Trophoblast cell (in vitro differentiated cells and primary cell): Measurements from ENCODE around the gene AFDN.

Experiments
- DNase-seq, 2 donors: peaks; one replicate each; pipeline ENCODE4 v3.0.0-alpha.2; 2016
- H2AFZ ChIP-seq: 2 replicates; pipeline ENCODE4 v1.6.1; 2013; ENCODE audit warnings: low read length, moderate library complexity, mild to moderate bottlenecking; ENCODE audit not compliant: insufficient read depth, poor library complexity
- H2AK5ac ChIP-seq: 2 replicates; pipeline ENCODE4 v1.6.1; 2013; ENCODE audit warnings: mild to moderate bottlenecking, low read length
- H2BK120ac ChIP-seq: 2 replicates; pipeline ENCODE4 v1.6.1; 2013; ENCODE audit warnings: low read length, mild to moderate bottlenecking, moderate library complexity; ENCODE audit not compliant: insufficient read depth, poor library complexity
- H2BK12ac ChIP-seq: 2 replicates; pipeline ENCODE4 v1.6.1; 2013; ENCODE audit warnings: mild to moderate bottlenecking, low read length, moderate library complexity
- H2BK5ac ChIP-seq: 2 replicates; pipeline ENCODE4 v1.6.1; 2013; ENCODE audit warnings: low read length, low read depth, moderate library complexity, mild to moderate bottlenecking; ENCODE audit not compliant: poor library complexity
- H3K14ac ChIP-seq: 2 replicates; pipeline ENCODE4 v1.6.1; 2013; ENCODE audit warnings: mild to moderate bottlenecking, low read length
- H3K18ac ChIP-seq: 2 replicates; pipeline ENCODE4 v1.6.1; 2013; ENCODE audit warnings: mild to moderate bottlenecking, low read length
- H3K23ac ChIP-seq: 2 replicates; pipeline ENCODE4 v1.6.1; 2013; ENCODE audit warnings: low read length
- H3K27ac ChIP-seq: 2 replicates; pipeline ENCODE4 v1.5.1; 2013; ENCODE audit warnings: low read depth, mild to moderate bottlenecking, inconsistent platforms, low read length, moderate library complexity
- H3K27me3 ChIP-seq: 2 replicates; pipeline ENCODE4 v1.6.1; 2013; ENCODE audit warnings: inconsistent platforms, mild to moderate bottlenecking, low read length, moderate library complexity; ENCODE audit not compliant: insufficient read depth
- H3K36me3 ChIP-seq, 2 experiments: 1 replicate in 1 of 2; 2 replicates in 1 of 2; pipeline ENCODE4 v1.6.1; 2013; ENCODE audit warnings: low read length in 2 of 2, mild to moderate bottlenecking in 2 of 2, moderate library complexity in 1 of 2; ENCODE audit not compliant: insufficient read depth in 2 of 2, control insufficient read depth in 1 of 2
- H3K4ac ChIP-seq: 2 replicates; pipeline ENCODE4 v1.6.1; 2013; ENCODE audit warnings: low read depth, mild to moderate bottlenecking, low read length, moderate library complexity
- H3K4me1 ChIP-seq, 2 experiments: 1 replicate in 1 of 2; 2 replicates in 1 of 2; pipeline ENCODE4 v1.6.1; 2013; ENCODE audit warnings: low read length in 2 of 2, mild to moderate bottlenecking in 2 of 2, moderate library complexity in 1 of 2; ENCODE audit not compliant: insufficient read depth in 2 of 2, control insufficient read depth in 1 of 2
- H3K4me2 ChIP-seq: 2 replicates; pipeline ENCODE4 v1.6.1; 2013; ENCODE audit warnings: inconsistent platforms, mild to moderate bottlenecking, low read length, moderate library complexity
- H3K4me3 ChIP-seq: 2 replicates; pipeline ENCODE4 v1.5.1; 2013; ENCODE audit warnings: mild to moderate bottlenecking, low read depth, low read length, inconsistent platforms
- H3K79me1 ChIP-seq: one replicate; pipeline ENCODE4 v1.6.1; 2013; ENCODE audit warnings: low read length
- H3K79me2 ChIP-seq: 2 replicates; pipeline ENCODE4 v1.6.1; 2013; ENCODE audit warnings: low read length, mild to moderate bottlenecking; ENCODE audit not compliant: control insufficient read depth, insufficient read depth, poor library complexity
- H3K9ac ChIP-seq: 2 replicates; pipeline ENCODE4 v1.6.1; 2013; ENCODE audit warnings: mild to moderate bottlenecking, low read length
- H3K9me3 ChIP-seq: 2 replicates; pipeline ENCODE4 v1.6.1; 2013; ENCODE audit warnings: low read depth, mild to moderate bottlenecking, control low read depth, inconsistent platforms, low read length; ENCODE audit not compliant: insufficient read depth
- H4K12ac ChIP-seq: 2 replicates; pipeline ENCODE4 v1.6.1; 2013; ENCODE audit warnings: low read depth, mild to moderate bottlenecking, low read length, moderate library complexity
- H4K8ac ChIP-seq: 2 replicates; pipeline ENCODE4 v1.6.1; 2013; ENCODE audit warnings: low read depth, mild to moderate bottlenecking, low read length, moderate library complexity
- H4K91ac ChIP-seq: one replicate; pipeline ENCODE4 v1.6.1; 2013; ENCODE audit warnings: low read depth, mild to moderate bottlenecking, low read length, moderate library complexity
- WGBS: extraction: QIAGEN DNeasy Blood & Tissue Kit; methylation state at CpG from one replicate; pipeline ENCODE4 v1.1.7; 2013; ENCODE audit warnings: missing lambda C conversion rate; ENCODE audit not compliant: insufficient read length, insufficient coverage; ENCODE audit errors: extremely low coverage; 5-methylcytosine and 5-hydroxymethylcytosine counted together

Gene AFDN

GRCh38 chr6:167984876-167985604, 158.3 kb downstream of the AFDN start:
- Histone ChIP-seq H3K9ac (no peak overlapping the region), H4K12ac (no peak overlapping the region), H3K23ac (no peak overlapping the region), H4K8ac (no peak overlapping the region), H3K9me3 (peaks cover 5% of the 10 kb centered on the region), H3K79me2 (no peaks in the 10 kb centered on the region), H2BK5ac (no peak overlapping the region), H3K27me3 (no peaks in the 10 kb centered on the region), H3K4me2 (no peak overlapping the region), H3K79me1 (no peaks in the 10 kb centered on the region), H3K4ac (no peak overlapping the region), H4K91ac (no peak overlapping the region), H2BK120ac (no peak overlapping the region), H3K4me3 (no peak overlapping the region), H3K18ac (no peak overlapping the region), H3K4me1 (peaks cover 0 to 4% of the 10 kb centered on the region in 2 experiments), H2BK12ac (no peak overlapping the region), H2AFZ (no peak overlapping the region), H2AK5ac (no peak overlapping the region), H3K27ac (no peak overlapping the region), H3K36me3 (no peaks in the 10 kb centered on the region), H3K14ac (no peak overlapping the region)
- DNase-seq = no peak
- no CpG with 5 or more reads among the region's 13 CpGs for WGBS

DNA sequence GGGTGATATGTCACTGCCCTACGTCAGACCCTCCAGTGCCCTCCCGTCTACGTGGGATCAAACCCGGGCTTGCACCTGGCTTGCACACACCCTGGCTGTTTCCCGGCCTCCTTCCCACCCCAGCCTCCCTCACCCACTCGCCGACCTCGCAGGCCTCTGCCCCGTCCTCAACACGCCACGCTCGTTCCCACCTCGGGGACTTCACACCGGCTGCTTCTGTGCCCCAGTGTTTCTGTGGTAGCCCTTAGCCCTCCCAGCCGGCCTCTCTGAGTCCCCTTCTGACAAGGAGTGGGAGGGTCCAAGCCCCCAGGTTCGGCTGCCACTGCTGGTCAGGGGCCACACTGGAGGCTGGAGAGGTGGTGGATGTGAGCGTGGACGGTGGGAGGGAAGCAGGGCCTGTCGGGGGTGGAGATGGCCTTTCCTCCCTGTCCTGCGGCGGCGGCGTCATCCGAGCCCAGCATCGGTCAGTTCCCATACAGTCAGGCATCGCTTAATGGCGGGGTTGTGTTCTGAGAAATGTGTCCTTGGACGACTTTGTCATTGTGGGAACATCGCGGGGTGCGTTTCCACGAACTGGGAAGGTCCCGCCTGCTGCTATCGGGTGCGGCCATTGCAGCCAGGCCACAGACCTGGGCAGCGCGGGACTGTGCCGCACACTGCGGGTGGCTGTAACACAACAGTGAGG, 159.3 kb downstream of the AFDN start:
- no peak overlapping the region for H2BK120ac ChIP-seq
- 100% methylated on average over 7 of the region's 39 CpGs for WGBS

DNA sequence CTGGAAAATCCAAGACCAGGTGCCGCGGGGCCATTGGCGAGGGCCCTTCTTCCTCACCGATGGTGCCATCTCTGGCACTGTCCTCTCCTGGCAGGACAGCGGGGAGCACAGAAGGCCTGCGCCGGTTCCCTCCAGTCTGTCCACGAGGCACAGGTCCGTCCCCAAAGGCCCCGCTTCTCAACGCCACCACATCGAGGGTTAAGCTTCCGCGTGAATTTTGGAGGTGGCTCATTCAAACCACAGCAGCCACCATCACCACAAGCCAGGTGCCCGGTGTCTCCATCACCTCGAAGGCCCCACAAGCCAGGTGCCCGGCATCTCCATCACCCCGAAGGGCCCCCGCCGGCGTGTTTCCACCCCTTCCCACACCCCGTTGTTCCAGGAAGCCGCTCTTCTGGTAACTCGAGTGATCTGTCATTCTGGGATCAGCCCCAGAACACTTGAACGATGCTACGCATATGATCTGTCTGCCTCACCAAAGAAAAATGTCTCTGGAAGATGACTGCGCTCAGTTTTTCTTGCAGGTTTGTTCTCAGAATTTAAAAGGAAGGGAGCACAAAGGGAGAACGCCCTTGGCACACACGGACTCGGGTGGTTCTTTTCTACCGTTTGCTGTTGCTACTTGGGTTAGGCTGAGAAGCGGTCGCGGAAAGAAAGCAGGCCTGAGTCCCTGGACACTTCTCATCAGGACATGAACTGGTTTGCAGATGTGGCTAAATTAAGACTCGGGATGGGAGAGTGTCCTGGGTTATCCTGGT, 160.9 kb downstream of the AFDN start:
- no peak overlapping the region for H4K8ac ChIP-seq
- WGBS = no CpG with 5 or more reads among the region's 35 CpGs
- no peak overlapping the region for H3K9ac ChIP-seq

More for the DNA sequence above, 159.3 kb downstream of the AFDN start:
- Histone ChIP-seq H3K79me2 (no peaks in the 10 kb centered on the region), H3K18ac (no peak overlapping the region), H3K14ac (no peak overlapping the region), H4K91ac (no peak overlapping the region), H4K12ac (no peak overlapping the region), H2BK12ac (no peak overlapping the region), H2AK5ac (no peak overlapping the region), H2BK5ac (no peak overlapping the region), H3K36me3 (no peaks in the 10 kb centered on the region), H3K4me2 (no peak overlapping the region), H3K27me3 (no peaks in the 10 kb centered on the region), H3K9ac (no peak overlapping the region), H3K9me3 (peaks cover 5% of the 10 kb centered on the region), H3K4me3 (no peak overlapping the region), H3K4ac (no peak overlapping the region), H2AFZ (no peak overlapping the region), H3K27ac (no peak overlapping the region), H4K8ac (no peak overlapping the region), H3K23ac (no peak overlapping the region), H3K79me1 (no peaks in the 10 kb centered on the region), H3K4me1 (peaks cover 0 to 4% of the 10 kb centered on the region in 2 experiments)
- DNase-seq = no peak

GRCh38 chr6:167988154-167988495, 161.4 kb downstream of the AFDN start:
- Histone ChIP-seq H3K4me2 (no peak overlapping the region), H3K27me3 (no peaks in the 10 kb centered on the region), H3K9me3 (peaks cover 5% of the 10 kb centered on the region), H3K27ac (no peak overlapping the region), H4K8ac (no peak overlapping the region), H3K4ac (no peak overlapping the region), H3K9ac (no peak overlapping the region), H2BK120ac (no peak overlapping the region), H2AK5ac (no peak overlapping the region), H3K4me1 (peaks cover 0 to 4% of the 10 kb centered on the region in 2 experiments), H2AFZ (no peak overlapping the region), H3K4me3 (no peak overlapping the region), H2BK12ac (no peak overlapping the region), H4K12ac (no peak overlapping the region), H3K18ac (no peak overlapping the region), H2BK5ac (no peak overlapping the region), H3K36me3 (no peaks in the 10 kb centered on the region), H3K23ac (no peak overlapping the region), H3K14ac (no peak overlapping the region), H3K79me1 (no peaks in the 10 kb centered on the region), H4K91ac (no peak overlapping the region), H3K79me2 (no peaks in the 10 kb centered on the region)
- WGBS = no CpG with 5 or more reads among the region's 5 CpGs
- no peak for DNase-seq

More for the DNA sequence above, 160.9 kb downstream of the AFDN start:
- no peak overlapping the region for H3K4me3 ChIP-seq
- no peak overlapping the region for H3K14ac ChIP-seq
- H3K18ac ChIP-seq = no peak overlapping the region
- no peak overlapping the region for H3K4ac ChIP-seq
- no peak overlapping the region for H2BK120ac ChIP-seq
- no peaks in the 10 kb centered on the region for H3K79me2 ChIP-seq
- H2AK5ac ChIP-seq = no peak overlapping the region
- peaks cover 0 to 4% of the 10 kb centered on the region in 2 experiments for H3K4me1 ChIP-seq
- no peak for DNase-seq
- no peak overlapping the region for H4K12ac ChIP-seq
- no peak overlapping the region for H3K23ac ChIP-seq
- no peaks in the 10 kb centered on the region for H3K36me3 ChIP-seq
- no peak overlapping the region for H2AFZ ChIP-seq
- H2BK5ac ChIP-seq = no peak overlapping the region
- H3K79me1 ChIP-seq = no peaks in the 10 kb centered on the region
- no peak overlapping the region for H3K27ac ChIP-seq
- H3K4me2 ChIP-seq = no peak overlapping the region
- no peak overlapping the region for H2BK12ac ChIP-seq
- no peak overlapping the region for H4K91ac ChIP-seq
- H3K9me3 ChIP-seq = peaks cover 5% of the 10 kb centered on the region
- H3K27me3 ChIP-seq = no peaks in the 10 kb centered on the region
